ENCODE data around the gene DLG2. TPM values are rescaled to one million over a fixed set of nuclear protein-coding genes. Genes with fewer than 3 reads are reported as not detected.
"Not testable (repeated sequence)": the region's sequence is repeated elsewhere in the genome, so short reads cannot be mapped to it uniquely, and the experiment has no call there.

DLG2 gene
- total RNA-seq, 1 donor from 2014 or later: 0.26 TPM

GRCh38 chr11:85027346-85027745, 599.8 kb downstream of the DLG2 start:
- Histone ChIP-seq H3K4me3 (ENCODE audit: low read depth, low read length) (no peak overlapping the region), H3K27me3 (ENCODE audit: control insufficient read depth, insufficient read depth, low read length) (no peaks in the 10 kb centered on the region), H3K36me3 (ENCODE audit: control insufficient read depth, insufficient read depth, low read length) (no peaks in the 10 kb centered on the region)
- FAIRE-seq: no peak
- no peak for TF ChIP-seq CTCF (IDR thresholded peaks at IDR 0.05; ENCODE audit: insufficient read depth, low read length, severe bottlenecking)
- DNase-seq (ENCODE audit: low read depth): no peak

- no peak for TF ChIP-seq CTCF (IDR thresholded peaks at IDR 0.05; ENCODE audit: insufficient read depth, low read length, severe bottlenecking)
- DNase-seq (ENCODE audit: low read depth): no peak
- no peak overlapping the region for H3K4me3 ChIP-seq (ENCODE audit: low read depth, low read length)
- H3K27me3 ChIP-seq (ENCODE audit: control insufficient read depth, insufficient read depth, low read length): no peaks in the 10 kb centered on the region
- no peaks in the 10 kb centered on the region for H3K36me3 ChIP-seq (ENCODE audit: control insufficient read depth, insufficient read depth, low read length)
- no peak for FAIRE-seq
Measured at GRCh38 chr11:85021058-85021457, 606.1 kb downstream of the DLG2 start.

GRCh38 chr11:84993386-84993785, 633.8 kb downstream of the DLG2 start:
- H3K27me3 ChIP-seq (ENCODE audit: control insufficient read depth, insufficient read depth, low read length): no peaks in the 10 kb centered on the region
- TF ChIP-seq CTCF (IDR thresholded peaks at IDR 0.05; ENCODE audit: insufficient read depth, low read length, severe bottlenecking): peak; percentile 55
- FAIRE-seq (no peak), DNase-seq (ENCODE audit: low read depth) (peak; percentile 34)
- H3K36me3 ChIP-seq (ENCODE audit: control insufficient read depth, insufficient read depth, low read length): no peaks in the 10 kb centered on the region
- no peak overlapping the region for H3K4me3 ChIP-seq (ENCODE audit: low read depth, low read length)

GRCh38 chr11:84990141-84990540, 637.0 kb downstream of the DLG2 start:
- DNase-seq (ENCODE audit: low read depth): no peak
- Histone ChIP-seq H3K27me3 (ENCODE audit: control insufficient read depth, insufficient read depth, low read length) (no peaks in the 10 kb centered on the region), H3K4me3 (ENCODE audit: low read depth, low read length) (no peak overlapping the region), H3K36me3 (ENCODE audit: control insufficient read depth, insufficient read depth, low read length) (no peaks in the 10 kb centered on the region)
- TF ChIP-seq CTCF (IDR thresholded peaks at IDR 0.05; ENCODE audit: insufficient read depth, low read length, severe bottlenecking): no peak
- no peak for FAIRE-seq

- not testable (repeated sequence) for H3K4me3 ChIP-seq (ENCODE audit: low read depth, low read length); DNase-seq (ENCODE audit: low read depth); H3K36me3 ChIP-seq (ENCODE audit: control insufficient read depth, insufficient read depth, low read length); H3K27me3 ChIP-seq (ENCODE audit: control insufficient read depth, insufficient read depth, low read length); FAIRE-seq
Measured at GRCh38 chr11:84987686-84988187, 639.4 kb downstream of the DLG2 start.

GRCh38 chr11:84981301-84981700, 645.8 kb downstream of the DLG2 start:
- no peak for FAIRE-seq
- no peak for DNase-seq (ENCODE audit: low read depth)
- H3K4me3 ChIP-seq (ENCODE audit: low read depth, low read length): no peak overlapping the region
- H3K27me3 ChIP-seq (ENCODE audit: control insufficient read depth, insufficient read depth, low read length): no peaks in the 10 kb centered on the region
- no peaks in the 10 kb centered on the region for H3K36me3 ChIP-seq (ENCODE audit: control insufficient read depth, insufficient read depth, low read length)
- TF ChIP-seq CTCF (IDR thresholded peaks at IDR 0.05; ENCODE audit: insufficient read depth, low read length, severe bottlenecking): no peak

Measured in bronchial epithelial cell (primary cell).